Activated CD8-positive, alpha-beta T cell treated with anti-CD3 and anti-CD28 coated beads for 36 hours (primary cell): ENCODE data around the gene SCN4A. TPM values are rescaled to one million over a fixed set of nuclear protein-coding genes. Genes with fewer than 3 reads are reported as not detected.
"Not testable (repeated sequence)": the region's sequence is repeated elsewhere in the genome, so short reads cannot be mapped to it uniquely, and the experiment has no call there.

Source experiments
- ATAC-seq: fragments of 200-7000 bp; cut with Tn5 transposase; one replicate; pipeline ENCODE4 v1.10.0; 2021; ENCODE audit warnings: mild to moderate bottlenecking, moderate library complexity
- CTCF ChIA-PET: fragments of 350-600 bp; sonication (Branson Sonifier 250); formaldehyde crosslinking; loops from one replicate; lab custom pipeline; 2021; ENCODE audit warnings: antibody characterized with exemption; lab: Charles Lee
- POLR2A ChIA-PET: fragments of 350-600 bp; sonication (Branson Sonifier 250); formaldehyde crosslinking; loops from one replicate; lab custom pipeline; 2021; ENCODE audit warnings: antibody characterized with exemption; lab: Charles Lee
- DNase-seq: peaks from one replicate; pipeline ENCODE4 v3.0.0-alpha.2; 2020
- H3K27ac Mint-ChIP-seq: one replicate; pipeline ENCODE4 v1.8.0; 2021; ENCODE audit warnings: mild to moderate bottlenecking, mixed read lengths
- H3K27me3 Mint-ChIP-seq: one replicate; pipeline ENCODE4 v1.8.0; 2021; ENCODE audit warnings: mixed read lengths
- H3K36me3 Mint-ChIP-seq: one replicate; pipeline ENCODE4 v1.8.0; 2021; ENCODE audit warnings: low read depth, mixed read lengths
- H3K4me1 Mint-ChIP-seq: one replicate; pipeline ENCODE4 v1.8.0; 2021; ENCODE audit warnings: low read depth, mixed read lengths
- H3K4me3 Mint-ChIP-seq: one replicate; pipeline ENCODE4 v1.8.0; 2021; ENCODE audit warnings: mild to moderate bottlenecking, moderate library complexity, mixed read lengths
- H3K9me3 Mint-ChIP-seq: one replicate; pipeline ENCODE4 v1.8.0; 2021; ENCODE audit warnings: mixed read lengths
- CTCF ChIP-seq: fragments of 200-600 bp; IDR thresholded peaks from one replicate; pipeline ENCODE4 v1.8.0; 2022; ENCODE audit warnings: antibody characterized with exemption, mild to moderate bottlenecking
- intact Hi-C: fragments of 100-400 bp; cut with micrococcal nuclease; formaldehyde crosslinking; loops from one replicate; pipeline ENCODE4 v1.10.0; 2022
- total RNA-seq, 2 experiments: library from RNA; stranded (reverse); gene quantifications; one replicate each; pipeline ENCODE4 v1.2.3, GENCODE V29; 2021

SCN4A gene
- total RNA-seq, 2 experiments from 2014 or later = 0.20 to 0.23 TPM

DNA sequence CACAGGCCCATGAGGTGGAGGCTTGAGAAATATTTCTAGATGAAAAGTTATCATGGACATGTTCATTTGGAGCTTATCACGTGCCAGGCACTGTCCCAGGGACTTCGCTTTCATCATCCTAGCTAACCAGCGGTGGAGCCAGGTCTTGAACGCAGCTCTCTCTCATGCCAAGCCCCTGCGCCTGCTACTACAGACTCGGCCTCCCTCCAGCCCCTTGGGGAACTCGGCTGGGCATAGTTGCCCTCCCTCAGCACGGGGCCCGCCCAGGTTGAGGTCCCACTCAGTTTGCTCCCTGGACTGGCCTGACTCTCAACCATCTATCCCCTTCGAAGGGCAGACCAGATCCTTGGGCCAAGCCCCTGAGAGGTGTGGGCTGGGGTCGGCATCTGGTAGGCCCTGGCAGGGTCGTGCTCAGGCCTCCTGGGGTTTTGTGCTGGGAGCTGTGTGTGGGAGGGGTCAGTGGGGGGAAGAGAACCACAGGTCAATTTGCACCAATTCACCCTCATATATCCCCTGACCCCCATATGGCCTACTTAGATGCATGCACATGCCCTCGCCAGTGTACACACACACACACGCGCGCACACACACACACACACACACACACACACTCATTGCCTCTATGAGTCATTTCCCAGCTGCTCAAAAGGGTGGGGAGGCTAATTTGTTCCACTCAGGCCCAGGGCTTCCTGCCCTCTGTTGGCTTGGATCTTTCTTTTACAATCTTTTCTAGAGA lies 12.1 kb upstream of the SCN4A start:
- peak; percentile 92 for DNase-seq
- H3K4me3 Mint-ChIP-seq = no peak overlapping the region
- peaks cover 10% of the 10 kb centered on the region for H3K9me3 Mint-ChIP-seq
- CTCF ChIA-PET = interaction anchor here (1.0 to 10.0 kb wide), 12 partner anchors 9 to 119 kb away, joined by 3 to 126 read pairs (median 5); partner anchors contain the start of genes CSHL1 and GH1
- H3K27ac Mint-ChIP-seq = peak overlapping the region; percentile 87
- POLR2A ChIA-PET = interaction anchor here (0.6 to 1.4 kb wide), 12 partner anchors 9 to 614 kb away, joined by 3 to 6 read pairs (median 4); partner anchors contain the start of gene PRR29
- no peak for TF ChIP-seq CTCF
- H3K36me3 Mint-ChIP-seq = peaks cover 1% of the 10 kb centered on the region
- H3K4me1 Mint-ChIP-seq = peaks cover 27% of the 10 kb centered on the region
- ATAC-seq = peak; percentile 97
- intact Hi-C loops = no loop called here
- no peaks in the 10 kb centered on the region for H3K27me3 Mint-ChIP-seq

- Mint-ChIP-seq H3K27ac (no peak overlapping the region), H3K9me3 (peaks cover 10% of the 10 kb centered on the region), H3K27me3 (no peaks in the 10 kb centered on the region), H3K4me1 (peaks cover 27% of the 10 kb centered on the region), H3K36me3 (peaks cover 1% of the 10 kb centered on the region), H3K4me3 (no peak overlapping the region)
- DNase-seq = no peak
- intact Hi-C loops = no loop called here
- TF ChIP-seq CTCF = no peak
- ChIA-PET POLR2A (interaction anchor here (0.8 to 1.4 kb wide), 6 partner anchors 9 to 41 kb away, joined by 3 to 6 read pairs (median 4); no protein-coding TSS in a partner anchor), CTCF (interaction anchor here (1.0 to 10.0 kb wide), 8 partner anchors 9 to 118 kb away, joined by 3 to 126 read pairs (median 6); partner anchors contain the start of genes CSHL1 and GH1)
- ATAC-seq = no peak
Measured at GRCh38 chr17:63984236-63984635, 11.5 kb upstream of the SCN4A start.

- Mint-ChIP-seq H3K27ac (no peak overlapping the region), H3K36me3 (peaks cover 1% of the 10 kb centered on the region), H3K9me3 (peaks cover 10% of the 10 kb centered on the region), H3K4me3 (no peak overlapping the region), H3K4me1 (peaks cover 27% of the 10 kb centered on the region), H3K27me3 (no peaks in the 10 kb centered on the region)
- intact Hi-C loops = no loop called here
- DNase-seq (no peak), ATAC-seq (no peak)
- TF ChIP-seq CTCF = no peak
- CTCF ChIA-PET = interaction anchor here (3.4 to 10.0 kb wide), 2 partner anchors 64 to 72 kb away, joined by 13 to 126 read pairs; partner anchors contain the start of genes CSHL1 and GH1
- POLR2A ChIA-PET = interaction anchor here (1.1 kb wide), 1 partner anchor 42 kb away, joined by 4 read pairs; no protein-coding TSS in a partner anchor
Measured at GRCh38 chr17:63983320-63983719, 10.6 kb upstream of the SCN4A start.

- Mint-ChIP-seq H3K4me1 (peaks cover 27% of the 10 kb centered on the region), H3K27ac (peak overlapping the region; percentile 64)
- ATAC-seq, H3K36me3 Mint-ChIP-seq, H3K4me3 Mint-ChIP-seq, intact Hi-C loops, DNase-seq, H3K27me3 Mint-ChIP-seq, H3K9me3 Mint-ChIP-seq, POLR2A ChIA-PET: not testable (repeated sequence)
- CTCF ChIA-PET = interaction anchor here (0.8 to 10.0 kb wide), 4 partner anchors 8 to 64 kb away, joined by 3 to 126 read pairs (median 4); partner anchors contain the start of gene GH1
Measured at GRCh38 chr17:63982641-63983040, 9.9 kb upstream of the SCN4A start.

DNA sequence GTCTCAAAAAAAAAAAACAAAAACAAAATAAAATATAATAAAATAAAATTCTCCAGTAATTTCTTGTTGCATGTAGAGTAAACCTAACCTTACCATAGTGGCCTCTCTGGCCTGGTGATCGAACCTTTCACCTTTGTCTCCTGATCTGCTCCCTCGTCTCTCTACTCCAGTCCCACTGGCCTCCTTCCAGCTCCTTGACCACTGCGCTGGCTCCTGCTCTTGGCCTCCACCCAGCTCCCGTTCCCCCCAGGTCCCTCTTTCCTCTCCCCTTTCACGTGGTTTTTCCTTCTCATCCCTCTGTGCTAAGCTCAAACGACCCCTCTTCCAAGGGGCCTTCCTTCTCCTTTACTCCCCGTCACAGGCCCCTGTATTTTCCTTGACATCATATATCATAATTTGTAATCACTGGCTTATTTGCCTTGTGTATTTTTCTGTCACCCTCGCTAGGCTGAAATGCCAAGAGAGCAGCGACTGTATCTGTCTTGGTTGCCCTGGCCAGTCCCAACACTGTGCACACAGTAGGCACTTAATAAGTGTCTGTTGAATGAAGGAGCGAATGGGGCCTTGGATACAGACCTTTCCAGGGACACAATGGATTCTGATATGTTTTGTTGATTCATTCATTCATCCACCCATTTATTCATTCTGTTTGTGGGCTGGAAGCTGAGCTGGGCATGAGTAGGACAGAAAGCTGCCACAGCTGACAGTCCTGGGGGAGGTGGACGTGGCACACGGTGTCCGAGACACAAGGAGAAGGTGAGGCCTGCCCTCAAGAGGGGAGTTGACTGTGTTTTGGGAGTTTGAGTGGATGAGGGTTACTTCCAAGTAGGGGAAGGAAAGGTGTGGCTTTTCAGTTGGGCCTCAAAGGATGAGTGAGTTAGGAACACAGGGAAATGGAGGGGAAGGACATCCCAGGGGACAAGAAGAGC lies 5.8 kb upstream of the SCN4A start:
- Mint-ChIP-seq H3K27ac (no peak overlapping the region), H3K27me3 (no peaks in the 10 kb centered on the region), H3K9me3 (peaks cover 10% of the 10 kb centered on the region), H3K4me1 (peaks cover 16% of the 10 kb centered on the region), H3K4me3 (no peak overlapping the region), H3K36me3 (peaks cover 1% of the 10 kb centered on the region)
- CTCF ChIA-PET = interaction anchor here (1.2 to 3.1 kb wide), 6 partner anchors 10 to 67 kb away, joined by 4 to 14 read pairs (median 10); partner anchors contain the start of gene CSHL1
- no peak for TF ChIP-seq CTCF
- POLR2A ChIA-PET = interaction anchor here (0.9 to 1.5 kb wide), 3 partner anchors 11 to 17 kb away, joined by 3 to 4 read pairs (median 4); no protein-coding TSS in a partner anchor
- intact Hi-C loops = no loop called here
- no peak for DNase-seq
- no peak for ATAC-seq
